Occipital lobe (tissue), 2 donors: ENCODE results near the gene BACE1. TPM values are rescaled to one million over a fixed set of nuclear protein-coding genes. Genes with fewer than 3 reads are reported as not detected.
"Not testable (repeated sequence)": the region's sequence is repeated elsewhere in the genome, so short reads cannot be mapped to it uniquely, and the experiment has no call there.

Experiments used
- DNase-seq: peaks from one replicate; lab custom pipeline; 2025; lab: John Stamatoyannopoulos, UW
- total RNA-seq: library from RNA; depleted of rRNA; stranded (reverse); fragments of >200 nt; gene quantifications from one replicate; pipeline ENCODE4 v1.2.3, GENCODE V29; 2014

The BACE1 gene
- total RNA-seq = 24.6 TPM

DNA sequence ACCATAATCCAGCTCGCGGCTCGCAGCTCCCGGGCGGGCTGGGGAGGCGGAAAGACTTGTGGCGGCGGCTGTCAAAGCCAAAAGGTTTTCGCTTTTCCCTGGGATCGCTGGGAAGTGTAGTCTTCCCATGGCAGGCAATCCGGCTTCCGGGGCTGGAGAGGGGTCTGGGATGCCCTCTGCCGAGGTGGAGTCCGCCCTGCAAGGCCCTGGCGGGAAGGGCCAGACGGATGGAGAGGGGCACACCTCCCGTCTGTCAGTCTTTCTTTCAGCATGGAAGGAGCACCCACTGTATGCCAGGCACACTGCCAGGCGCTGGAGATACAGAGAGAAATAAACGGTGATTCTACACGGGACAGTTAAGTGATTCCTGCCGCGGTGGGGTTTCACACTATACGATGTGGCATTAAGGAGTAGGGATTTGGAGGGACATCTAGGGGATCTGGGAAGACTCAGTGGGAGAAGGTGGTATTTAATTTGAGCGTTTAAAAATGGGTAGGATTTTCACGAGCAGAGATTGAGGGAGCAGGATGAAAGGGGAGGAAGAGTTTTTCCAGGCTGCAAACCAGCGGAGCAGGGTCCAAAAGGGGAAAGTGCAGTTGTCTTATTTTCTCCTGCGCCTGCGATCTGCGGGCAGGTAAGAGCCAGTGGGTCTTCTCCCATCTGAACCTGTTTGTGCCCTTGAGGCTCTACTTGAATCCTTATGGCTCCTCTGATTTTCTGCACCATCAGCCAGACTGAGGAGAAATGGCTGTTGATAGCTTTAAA lies at the start of gene BACE1:
BACE1 (minus strand) TSS at position 60 of the 765 bp plus-strand sequence. CDS start 461 bp downstream, outside the sequence.
- DNase-seq = peak; percentile 87

DNA sequence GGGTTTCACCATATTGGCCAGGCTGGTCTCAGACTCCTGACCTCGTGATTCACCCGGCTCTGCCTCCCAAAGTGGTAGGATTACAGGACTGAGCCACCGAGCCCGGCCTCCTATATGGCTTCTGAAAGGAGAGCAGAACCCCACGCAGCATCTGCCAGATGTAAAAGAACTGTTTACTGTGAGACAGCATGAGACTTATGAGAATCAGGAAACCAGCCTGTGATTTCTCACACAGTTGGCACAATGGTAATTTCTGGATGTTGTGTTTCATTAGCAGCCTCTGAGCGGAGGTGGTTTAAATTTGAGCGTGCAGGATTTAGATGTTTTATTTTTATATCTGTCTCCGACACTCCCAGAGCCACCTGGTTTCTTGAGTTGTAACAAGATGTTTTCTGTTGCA lies 45.4 kb upstream of the BACE1 start:
- peak; percentile 19 for DNase-seq

- DNase-seq = no peak
These were observed 40.3 kb upstream of the BACE1 start for GRCh38 chr11:117356126-117356890.

GRCh38 chr11:117354550-117354949 lies 38.5 kb upstream of the BACE1 start:
- no peak for DNase-seq

DNA sequence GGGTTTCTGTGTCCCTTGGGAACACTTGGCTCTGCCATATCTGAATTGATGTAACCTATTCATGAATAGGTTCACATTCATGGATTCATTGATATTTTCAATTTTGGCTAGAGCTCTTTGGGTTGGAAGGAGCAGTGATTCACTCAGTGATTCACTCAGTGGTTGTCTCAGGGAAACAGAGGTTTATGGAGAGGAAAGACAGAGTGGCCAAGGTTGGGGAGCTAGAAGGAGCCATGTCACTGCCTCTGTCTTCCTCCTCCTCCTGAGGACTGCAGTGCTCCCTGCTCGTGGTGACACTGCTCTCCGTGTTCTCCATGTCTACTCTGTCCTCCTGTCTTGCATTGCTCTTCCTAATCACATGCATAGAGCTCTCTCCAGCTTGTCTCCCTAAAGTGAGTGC lies 29.0 kb upstream of the BACE1 start:
- DNase-seq = no peak

DNA sequence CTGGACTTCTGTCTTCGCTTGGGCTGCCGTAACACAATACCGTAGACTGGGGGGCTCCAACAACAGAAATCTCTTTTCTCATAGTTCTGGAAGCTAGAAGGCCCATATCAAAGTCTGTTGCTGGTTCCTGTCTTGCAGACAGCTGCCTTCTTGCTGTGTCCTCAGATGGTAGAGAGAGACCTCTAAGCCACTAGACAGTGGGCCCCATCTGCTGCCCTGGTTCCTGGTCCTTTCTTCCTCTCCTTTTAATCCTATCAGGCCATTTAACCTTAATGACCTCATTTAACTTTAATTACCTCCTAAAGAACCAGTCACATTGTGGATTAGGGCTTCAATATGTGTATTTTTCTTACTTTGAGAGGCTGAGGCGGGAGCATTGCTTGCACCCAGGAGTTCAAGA lies 21.0 kb upstream of the BACE1 start:
- no peak for DNase-seq

DNA sequence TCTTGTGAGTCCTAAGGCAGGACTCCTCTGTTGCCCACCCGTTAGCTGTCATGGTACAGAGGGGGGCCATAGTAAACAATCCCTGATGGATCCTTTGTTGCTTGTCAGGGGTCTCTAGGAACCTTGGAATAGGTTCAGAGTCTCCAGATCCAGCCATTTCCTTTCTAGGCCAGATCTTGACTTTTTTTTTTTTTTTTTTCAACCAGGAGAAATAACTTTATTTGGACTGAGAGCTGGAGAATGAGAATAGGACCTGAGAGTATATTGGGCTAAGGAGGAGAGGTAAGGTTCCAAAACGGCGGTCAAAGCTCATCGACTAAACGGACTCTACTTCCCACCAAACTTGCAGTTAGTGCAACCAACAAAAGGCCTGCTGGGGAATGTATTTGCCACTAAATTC lies 19.3 kb upstream of the BACE1 start:
- DNase-seq = no peak

DNA sequence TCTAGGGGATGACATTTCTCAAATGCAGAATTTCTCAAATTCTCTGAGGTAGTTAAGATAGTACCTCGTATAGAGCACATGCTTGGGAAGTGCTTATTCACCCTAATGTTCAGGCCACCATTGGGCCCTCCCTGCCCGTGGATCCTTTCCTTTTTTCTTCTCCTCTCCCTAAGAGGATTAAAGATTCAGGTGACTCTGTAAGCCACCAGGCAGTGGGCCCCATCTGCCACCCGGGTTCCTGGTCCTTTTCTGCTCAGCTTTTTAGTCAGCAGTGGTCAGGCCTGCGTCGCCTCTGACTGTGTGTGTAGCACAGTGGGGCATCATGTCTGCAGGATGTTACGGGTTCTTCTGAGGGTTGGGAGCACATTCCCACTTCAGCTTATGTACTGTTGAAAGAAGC lies 18.8 kb upstream of the BACE1 start:
- DNase-seq = no peak

- DNase-seq = no peak
These were observed 17.9 kb upstream of the BACE1 start for GRCh38 chr11:117333917-117334316.

GRCh38 chr11:117332843-117333242 lies 16.8 kb upstream of the BACE1 start:
- DNase-seq = no peak

GRCh38 chr11:117328375-117329010 lies 12.4 kb upstream of the BACE1 start:
- no peak for DNase-seq

GRCh38 chr11:117327567-117328374 lies 11.7 kb upstream of the BACE1 start, which contains the start of gene CEP164:
Gene CEP164 (plus strand): TSS chr11:117327854. CDS start chr11:117338587, 10,733 bp downstream.
- DNase-seq = peak; percentile 95

- DNase-seq = not testable (repeated sequence)
These were observed 11.2 kb upstream of the BACE1 start for GRCh38 chr11:117327255-117327566.

GRCh38 chr11:117319214-117319840 lies 3.3 kb upstream of the BACE1 start:
- no peak for DNase-seq

DNA sequence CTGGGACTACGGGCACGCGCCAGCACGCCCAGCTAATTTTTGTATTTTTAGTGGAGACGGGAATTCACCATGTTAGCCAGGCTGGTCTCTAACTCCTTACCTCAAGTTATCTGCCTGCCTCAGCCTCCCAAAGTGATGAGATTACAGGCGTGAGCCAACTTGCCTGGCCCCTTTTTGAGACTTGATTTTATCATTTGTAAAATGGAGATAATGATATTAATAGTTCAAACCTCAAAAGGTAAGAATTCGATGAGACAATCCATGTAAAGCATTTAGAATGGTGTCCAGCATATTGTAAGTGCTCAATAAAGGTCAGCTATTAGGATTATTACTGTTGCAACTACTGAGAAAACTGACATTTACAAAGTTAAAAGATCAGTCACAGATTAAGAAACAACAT lies 2.7 kb upstream of the BACE1 start:
- DNase-seq = no peak

DNA sequence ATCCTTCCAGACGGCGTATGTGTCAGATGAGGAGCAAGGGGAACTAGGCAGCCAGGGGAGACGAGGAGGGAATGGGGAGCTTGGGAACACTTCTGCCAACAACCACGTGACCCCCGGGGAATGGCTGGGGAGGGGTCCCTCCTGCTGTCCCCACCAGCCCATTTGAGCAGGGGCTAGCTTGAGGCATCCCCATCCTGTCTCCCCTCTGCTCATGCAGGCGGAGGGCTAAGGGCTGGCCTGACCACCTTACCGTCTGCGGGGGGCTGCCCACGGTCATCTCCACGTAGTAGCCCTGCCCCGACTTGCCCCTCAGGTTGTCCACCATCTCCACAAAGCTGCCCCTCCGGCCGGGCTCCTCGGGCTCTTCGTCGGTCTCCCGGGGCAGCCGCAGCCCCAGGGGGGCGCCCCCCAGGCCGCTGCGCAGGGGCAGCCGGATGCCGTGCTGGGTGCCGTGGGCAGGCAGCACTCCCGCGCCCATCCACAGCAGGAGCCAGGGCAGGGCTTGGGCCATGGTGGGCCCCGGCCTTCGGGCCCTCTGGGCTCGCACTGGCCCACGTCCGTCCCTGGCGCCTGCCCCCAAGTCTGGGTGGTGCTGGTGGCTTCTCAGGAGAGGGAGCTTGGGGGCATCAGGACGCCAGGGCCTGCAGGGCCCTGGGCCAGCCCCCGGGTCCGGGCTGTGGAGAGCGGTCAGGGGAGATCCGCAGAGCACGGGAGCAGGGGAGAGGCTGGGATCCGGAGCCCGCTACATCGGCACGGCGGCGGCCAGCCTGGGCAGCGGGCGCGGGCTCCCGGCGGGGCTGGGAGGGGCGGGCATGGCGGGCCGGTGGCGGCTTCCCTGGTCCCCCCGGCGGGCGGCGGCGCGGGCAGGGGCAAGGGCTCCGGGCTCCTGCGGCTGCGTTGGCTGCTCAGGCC lies 515 bp downstream of the BACE1 start:
- DNase-seq = no peak

DNA sequence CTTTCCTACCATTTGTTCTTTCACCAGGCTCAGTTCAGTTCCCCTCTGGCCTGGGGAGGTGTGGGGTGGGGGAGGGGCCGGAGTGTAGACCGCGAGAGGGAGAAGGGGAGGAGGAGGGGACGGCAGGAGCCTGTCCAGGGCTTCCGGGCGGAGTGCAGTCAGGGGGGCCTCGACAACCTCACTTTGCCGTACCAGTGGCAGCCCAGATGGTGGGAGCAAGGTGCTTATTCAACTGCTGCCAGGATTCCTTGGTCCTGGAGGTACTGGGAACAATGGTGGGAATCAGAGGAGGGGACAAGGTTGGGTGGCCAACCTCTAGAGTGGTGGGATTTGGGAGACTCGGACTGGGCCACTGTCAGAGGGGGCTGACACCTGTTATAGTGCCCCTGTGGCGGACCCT lies 1.2 kb downstream of the BACE1 start:
- no peak for DNase-seq

GRCh38 chr11:117313828-117314768 lies 2.0 kb downstream of the BACE1 start:
- DNase-seq = no peak

DNA sequence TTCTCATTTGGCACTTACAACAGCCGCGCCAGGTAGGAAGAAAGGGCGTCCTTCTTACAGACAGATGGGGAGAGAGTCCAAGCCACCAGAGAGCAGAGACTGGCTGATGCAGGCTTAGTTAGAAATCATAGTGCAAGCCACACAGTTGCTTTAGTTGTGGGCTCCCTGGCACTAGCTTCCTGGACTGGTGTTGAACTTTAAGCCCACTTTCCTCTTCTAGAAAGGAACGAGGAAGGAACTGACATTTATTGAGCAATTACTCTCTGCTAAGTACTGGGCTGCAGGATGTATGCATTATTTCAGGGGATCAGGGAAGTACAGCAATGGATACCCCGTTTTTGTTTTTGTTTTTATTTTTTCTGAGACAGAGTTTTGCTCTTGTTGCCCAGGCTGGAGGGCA lies 3.0 kb downstream of the BACE1 start:
- DNase-seq = no peak
